GM21367 (cell line): Measurements from ENCODE around the gene CCDC57.

Source experiments
- ATAC-seq: cut with Tn5 transposase; IDR thresholded peaks from one replicate; pipeline ENCODE4 v1.9.1; 2021; ENCODE audit not compliant: unreplicated experiment

Gene CCDC57

GRCh38 chr17:82236142-82236971, 23.7 kb upstream of the CCDC57 start:
- no peak for ATAC-seq

GRCh38 chr17:82235775-82236141, 23.1 kb upstream of the CCDC57 start:
- ATAC-seq = no peak

GRCh38 chr17:82235056-82235774, 22.6 kb upstream of the CCDC57 start:
- no peak for ATAC-seq

- ATAC-seq = no peak
Measured at GRCh38 chr17:82234211-82235055, 21.8 kb upstream of the CCDC57 start.

- ATAC-seq = no peak
Measured at GRCh38 chr17:82232876-82233785, 20.5 kb upstream of the CCDC57 start.

- ATAC-seq = no peak
Measured at GRCh38 chr17:82232322-82232820, 19.7 kb upstream of the CCDC57 start.

- ATAC-seq = no peak
Measured at GRCh38 chr17:82231562-82232321, 19.1 kb upstream of the CCDC57 start.

- ATAC-seq = no peak
Measured at GRCh38 chr17:82231312-82231561, 18.6 kb upstream of the CCDC57 start.

- ATAC-seq = no peak
Measured at GRCh38 chr17:82230609-82231311, 18.1 kb upstream of the CCDC57 start.

- ATAC-seq = no peak
Measured at GRCh38 chr17:82229698-82230608, 17.3 kb upstream of the CCDC57 start.

GRCh38 chr17:82228842-82229697, 16.4 kb upstream of the CCDC57 start, which contains the start of gene SLC16A3:
Gene SLC16A3 (plus strand): TSS chr17:82229042. CDS start chr17:82236009, 6,967 bp downstream.
- ATAC-seq = no peak

GRCh38 chr17:82228278-82228841, 15.7 kb upstream of the CCDC57 start:
- no peak for ATAC-seq

GRCh38 chr17:82227629-82228277, 15.1 kb upstream of the CCDC57 start:
- ATAC-seq = no peak

- no peak for ATAC-seq
Measured at GRCh38 chr17:82226809-82227628, 14.4 kb upstream of the CCDC57 start.

GRCh38 chr17:82226146-82226808, 13.6 kb upstream of the CCDC57 start:
- ATAC-seq = no peak
